HCT116 (cell line): ENCODE data around the gene AACS. TPM values are rescaled to one million over a fixed set of nuclear protein-coding genes. Genes with fewer than 3 reads are reported as not detected.

Experiments used
- ATAC-seq: fragments of 200-7000 bp; cut with Tn5 transposase; 2 replicates; pipeline ENCODE4 v1.9.1; 2020; ENCODE audit warnings: mild to moderate bottlenecking, moderate library complexity
- Bru-seq: library from RNA; stranded (reverse); fragments of 400-500 nt; gene quantifications from one replicate; lab custom pipeline; 2021; lab: Mats Ljungman, UMichigan
- BruChase-seq, 2 experiments: library from RNA; stranded (reverse); fragments of 400-500 nt; gene quantifications; one replicate each; lab custom pipeline; 2021; lab: Mats Ljungman, UMichigan
- BruUV-seq: library from RNA; stranded (reverse); fragments of 400-500 nt; replicated peaks from 2 replicates; lab custom pipeline; 2021; lab: Mats Ljungman, UMichigan
- CTCF ChIA-PET: fragments of 300-600 bp; sonication (Branson Sonifier 250); formaldehyde crosslinking; loops from one replicate; lab custom pipeline; 2021; ENCODE audit warnings: antibody characterized with exemption; lab: Charles Lee
- POLR2A ChIA-PET: fragments of 300-600, 350-600 bp; sonication (Branson Sonifier 250); formaldehyde crosslinking; loops from one replicate; lab custom pipeline; 2021; ENCODE audit warnings: antibody characterized with exemption; lab: Charles Lee
- RAD21 ChIA-PET, 2 experiments: fragments of 300-600 bp; sonication (Branson Sonifier 250); formaldehyde crosslinking; loops; one replicate each; lab custom pipeline; 2023; ENCODE audit warnings: low total read pairs in 2 of 2; ENCODE audit not compliant: uncharacterized antibody in 2 of 2, unreplicated experiment in 2 of 2, low non-redundant PET in 1 of 2; lab: Charles Lee
- DNase-seq: peaks from one replicate; pipeline ENCODE4 v3.0.0-alpha.2; 2010; ENCODE audit warnings: low read depth, low spot score
- H2AFZ ChIP-seq: fragments of 200-600 bp; shearing (Covaris generic), sonication (generic); 2 replicates; pipeline ENCODE4 v1.6.1; 2017; ENCODE audit warnings: low read depth, mixed run types, mixed read lengths, antibody characterized with exemption, low read length; ENCODE audit not compliant: poor library complexity, severe bottlenecking
- H3K27ac ChIP-seq: 2 replicates; pipeline ENCODE4 v1.5.1; 2012; ENCODE audit warnings: low read depth, low read length
- H3K27me3 ChIP-seq: fragments of 200-600 bp; sonication (generic); 2 replicates; pipeline ENCODE4 v1.6.1; 2016; ENCODE audit warnings: mixed run types, low read length, mixed read lengths; ENCODE audit not compliant: insufficient read depth
- H3K36me3 ChIP-seq, 2 experiments: fragments of 200-500 bp in 1 of 2; fragments of 200-600 bp in 1 of 2; sonication (Bioruptor generic) in 1 of 2; sonication (generic) in 1 of 2; 2 replicates each; pipeline versions ENCODE4 v1.5.1 to v1.6.1; 2014 to 2016; ENCODE audit warnings: low read length in 2 of 2, inconsistent platforms in 1 of 2, mixed read lengths in 1 of 2, mixed run types in 1 of 2; ENCODE audit not compliant: insufficient read depth in 2 of 2, control insufficient read depth in 1 of 2
- H3K4me1 ChIP-seq, 2 experiments: fragments of 200-600 bp in 1 of 2; sonication (generic) in 1 of 2; 2 replicates each; pipeline versions ENCODE4 v1.5.1 to v1.6.1; 2012 to 2017; ENCODE audit warnings: low read length in 2 of 2, inconsistent platforms in 1 of 2, mild to moderate bottlenecking in 1 of 2, mixed read lengths in 1 of 2, mixed run types in 1 of 2, moderate library complexity in 1 of 2; ENCODE audit not compliant: insufficient read depth in 2 of 2, control insufficient read depth in 1 of 2
- H3K4me2 ChIP-seq: fragments of 200-600 bp; sonication (generic); 2 replicates; pipeline ENCODE4 v1.6.1; 2017; ENCODE audit warnings: mixed run types, low read length, mixed read lengths
- H3K4me3 ChIP-seq, 2 experiments: fragments of 200-600 bp in 1 of 2; sonication (generic) in 1 of 2; replicated peaks in 1 of 2; 2 replicates each; pipeline ENCODE4 v1.5.1; 2011 to 2016; ENCODE audit warnings: low read length in 2 of 2, control low read depth in 1 of 2, low read depth in 1 of 2, mild to moderate bottlenecking in 1 of 2, mixed read lengths in 1 of 2, mixed run types in 1 of 2
- H3K79me2 ChIP-seq: fragments of 200-600 bp; sonication (generic); 2 replicates; pipeline ENCODE4 v1.6.1; 2017; ENCODE audit warnings: mild to moderate bottlenecking, mixed run types, low read length, moderate library complexity, mixed read lengths; ENCODE audit not compliant: insufficient read depth
- H3K9ac ChIP-seq: fragments of 200-600 bp; sonication (generic); 2 replicates; pipeline ENCODE4 v1.6.1; 2016; ENCODE audit warnings: low read length, mixed read lengths
- H3K9me2 ChIP-seq: fragments of 200-600 bp; sonication (generic), shearing (Covaris generic); 2 replicates; pipeline ENCODE4 v1.6.1; 2017; ENCODE audit warnings: mixed run types, mild to moderate bottlenecking, moderate library complexity; ENCODE audit not compliant: insufficient read depth
- H3K9me3 ChIP-seq, 2 experiments: fragments of 200-500 bp in 1 of 2; fragments of 200-600 bp in 1 of 2; sonication (Bioruptor generic) in 1 of 2; sonication (generic) in 1 of 2; 2 replicates each; pipeline ENCODE4 v1.6.1; 2014 to 2017; ENCODE audit warnings: low read length in 2 of 2, mixed read lengths in 2 of 2, inconsistent platforms in 1 of 2, low read depth in 1 of 2, mild to moderate bottlenecking in 1 of 2, mixed run types in 1 of 2, moderate library complexity in 1 of 2; ENCODE audit not compliant: control insufficient read depth in 1 of 2, insufficient read depth in 1 of 2
- H4K20me1 ChIP-seq: fragments of 200-600 bp; sonication (generic), shearing (Covaris generic); 2 replicates; pipeline ENCODE4 v1.6.1; 2017; ENCODE audit warnings: mixed run types, mild to moderate bottlenecking, moderate library complexity; ENCODE audit not compliant: insufficient read depth
- CEBPB ChIP-seq: IDR thresholded peaks from 2 replicates; pipeline ENCODE4 v1.6.1; 2012; ENCODE audit warnings: low read depth
- POLR2A ChIP-seq: IDR thresholded peaks from 2 replicates; pipeline ENCODE4 v1.7.0; 2011; ENCODE audit warnings: borderline replicate concordance; ENCODE audit not compliant: insufficient read depth, insufficient read length; ENCODE audit errors: extremely low read depth
- POLR2AphosphoS5 ChIP-seq: IDR thresholded peaks from 2 replicates; pipeline ENCODE4 v1.6.1; 2011; ENCODE audit warnings: mild to moderate bottlenecking, low read depth, low read length, moderate library complexity
- RAD21 ChIP-seq: IDR thresholded peaks from 2 replicates; pipeline ENCODE4 v1.6.1; 2012; ENCODE audit warnings: low read depth, mild to moderate bottlenecking
- YY1 ChIP-seq: IDR thresholded peaks from 2 replicates; pipeline ENCODE4 v1.6.1; 2011; ENCODE audit warnings: low read length, low read depth, moderate library complexity, mild to moderate bottlenecking; ENCODE audit not compliant: insufficient replicate concordance; ENCODE audit errors: extremely low read depth
- ZFX ChIP-seq: fragments of 450-650 bp; IDR thresholded peaks from 2 replicates; pipeline ENCODE4 v1.6.1; 2017
- intact Hi-C: fragments of 100-400 bp; cut with micrococcal nuclease; formaldehyde crosslinking; loops from 2 replicates; pipeline ENCODE4 v1.10.0; 2022
- long read RNA-seq: library from polyadenylated mRNA; unstranded; transcript quantifications from one replicate; pipeline ENCODE4 v2.0.0, GENCODE V29; 2021; ENCODE audit not compliant: unreplicated experiment
- polyA plus RNA-seq: library from polyadenylated mRNA; unstranded; fragments of >200 nt; gene quantifications from 2 replicates; pipeline ENCODE4 v1.2.1, GENCODE V29; 2012; ENCODE audit warnings: missing spikeins
- total RNA-seq: library from RNA; stranded (reverse); gene quantifications from one replicate; pipeline ENCODE4 v1.2.1, GENCODE V29; 2021; ENCODE audit not compliant: unreplicated experiment

Gene AACS
- total RNA-seq (16.0 TPM), Bru-seq, nascent RNA (percentile 65 among the genes with signal in this experiment), BruChase-seq, experiment 1, labeled RNA remaining after a 6-hour chase (percentile 65 among the genes with signal in this experiment), BruChase-seq, experiment 2, labeled RNA remaining after a 2-hour chase (percentile 68 among the genes with signal in this experiment)
- 12.5 and 13.0 TPM in 2 replicates for polyA plus RNA-seq
- long read RNA-seq, transcript AACS-201 (18 exons, 3,316 nt) = major isoform, 13 of 36 reads
- long read RNA-seq, partial matches to known transcripts = 3 of 36 reads
- long read RNA-seq, other reads (novel, unspliced or antisense) = 20 of 36 reads

- Histone ChIP-seq H3K36me3 (no peaks in the 10 kb centered on the region), H3K27me3 (no peaks in the 10 kb centered on the region), H3K9ac (peak within 1 kb of the TSS; percentile 68), H3K4me1 (peaks cover 0 to 12% of the 10 kb centered on the region in 2 experiments; a peak in 3 of 4 replicates), H3K27ac (peak within 1 kb of the TSS; percentile 47; the same call in 1 of the 2 replicates), H3K9me3 (no peaks in the 10 kb centered on the region), H3K4me3 (peak within 1 kb of the TSS; percentile 67 to 74), H4K20me1 (no peaks in the 10 kb centered on the region), H3K9me2 (no peaks in the 10 kb centered on the region), H2AFZ (peak within 1 kb of the TSS; percentile 96), H3K79me2 (peaks cover 5% of the 10 kb centered on the region; the same call in 1 of the 2 replicates), H3K4me2 (peak within 1 kb of the TSS; percentile 98)
- POLR2A ChIA-PET = no interaction called here
- peak; percentile 94 for ATAC-seq
- TF ChIP-seq ZFX (peak; percentile 67; the same call in 1 of the 2 replicates), POLR2A (peak; percentile 0), POLR2AphosphoS5 (peak; percentile 90), CEBPB (no peak), RAD21 (no peak), YY1 (peak; percentile 15)
- peak; percentile 45 for DNase-seq
- RAD21 ChIA-PET = no interaction called here
- CTCF ChIA-PET = no interaction called here
- no TSS peak for BruUV-seq
- intact Hi-C loops = loop anchor here (5.0 kb wide), 1 partner anchor 73 kb away; the partner anchor contains the start of gene BRI3BP
Observed at GRCh38 chr12:125065021-125065918, at the start of gene AACS. TSS of gene AACS (plus strand) at chr12:125065435. CDS start at chr12:125065585, 150 bp downstream.
